DMS53 (cell line): Measurements from ENCODE around the gene LCORL.
A peak's percentile ranks its signal among the peaks of the same experiment; 100 is the strongest.
"Not testable (repeated sequence)": the region's sequence is repeated elsewhere in the genome, so short reads cannot be mapped to it uniquely, and the experiment has no call there.

ENCODE experiments used
- DNase-seq: peaks from one replicate; lab custom pipeline; 2025; lab: John Stamatoyannopoulos, UW

Gene LCORL

GRCh38 chr4:18020145-18020670 lies 1.3 kb downstream of the LCORL start:
- DNase-seq = peak; percentile 47

DNA sequence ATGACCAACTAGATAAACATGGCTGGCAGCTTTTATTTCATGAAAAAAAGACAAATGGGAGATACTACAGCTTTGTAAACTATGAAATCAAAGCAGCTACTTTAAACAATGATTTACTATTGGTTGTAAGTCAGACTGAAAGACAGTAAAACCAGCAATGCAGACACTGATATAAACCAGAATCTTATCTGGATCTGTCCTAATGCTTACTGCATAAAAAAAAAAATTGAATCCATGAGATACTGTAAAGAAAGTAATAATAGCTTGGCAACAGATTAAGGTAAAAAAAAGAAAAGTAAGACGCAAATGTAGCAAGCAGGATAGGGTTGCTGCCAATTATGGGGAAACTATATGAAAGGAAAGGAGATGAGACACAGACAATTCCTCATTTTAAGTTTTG lies 7.3 kb downstream of the LCORL start:
- DNase-seq = no peak

DNA sequence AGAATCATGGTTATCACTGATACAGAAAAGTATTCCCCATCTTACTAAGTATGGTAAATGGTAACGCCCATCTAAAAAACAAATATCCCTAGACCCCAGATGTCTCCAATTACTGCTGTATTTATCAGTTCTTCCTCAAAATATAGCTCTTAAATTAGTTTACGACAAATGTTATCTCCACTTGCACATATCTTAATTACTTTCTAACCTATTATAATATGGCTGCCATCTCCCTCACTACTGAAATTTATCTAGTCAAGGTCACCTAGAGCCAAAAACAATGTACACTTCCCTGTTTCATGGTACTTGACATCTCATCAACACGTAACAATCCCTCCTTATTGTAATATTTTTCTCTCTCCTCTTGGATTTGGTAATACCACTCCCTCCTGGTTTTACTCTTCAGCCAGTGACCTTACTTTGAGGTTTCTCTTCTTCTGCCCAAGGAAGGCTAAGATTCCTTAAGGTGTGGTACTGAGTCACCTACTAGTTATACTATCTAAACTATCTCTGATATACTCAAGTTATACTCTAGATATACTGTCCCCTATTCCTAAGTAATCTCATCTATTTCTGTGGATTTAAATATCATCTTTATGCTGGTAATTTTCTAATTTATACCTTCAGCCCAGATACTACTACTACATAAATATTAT lies 8.6 kb downstream of the LCORL start:
- no peak for DNase-seq

DNA sequence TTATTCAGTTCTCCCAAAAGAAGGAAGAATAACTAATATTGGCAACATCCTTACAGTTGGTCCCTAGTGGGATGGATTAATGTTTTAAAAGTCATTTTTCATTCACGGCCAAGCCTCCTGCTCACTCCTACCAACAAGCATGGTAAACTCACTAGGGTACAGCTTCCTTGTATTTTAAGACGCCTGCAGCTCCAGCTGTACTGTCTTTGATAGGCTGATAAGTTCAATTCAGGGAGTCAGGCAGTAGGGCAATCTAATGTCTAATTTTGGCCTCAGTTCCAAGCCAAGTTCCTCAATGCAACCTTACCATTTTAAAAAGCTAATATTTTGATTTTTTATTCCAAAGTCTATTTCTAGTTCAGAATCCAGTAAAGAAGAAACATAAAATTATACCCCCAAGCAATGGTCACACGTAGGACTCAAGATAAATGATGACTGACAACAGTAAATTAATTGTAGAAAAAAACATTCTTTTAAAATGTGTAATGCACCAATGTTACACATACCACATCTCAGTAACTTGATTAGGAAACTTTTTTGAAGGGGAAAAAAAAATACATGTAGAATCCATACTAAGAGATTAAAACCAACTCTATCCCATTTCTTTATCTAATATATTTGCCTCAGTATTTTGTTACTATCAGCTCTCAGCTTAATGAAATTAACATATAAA lies 9.3 kb downstream of the LCORL start:
- no peak for DNase-seq

DNA sequence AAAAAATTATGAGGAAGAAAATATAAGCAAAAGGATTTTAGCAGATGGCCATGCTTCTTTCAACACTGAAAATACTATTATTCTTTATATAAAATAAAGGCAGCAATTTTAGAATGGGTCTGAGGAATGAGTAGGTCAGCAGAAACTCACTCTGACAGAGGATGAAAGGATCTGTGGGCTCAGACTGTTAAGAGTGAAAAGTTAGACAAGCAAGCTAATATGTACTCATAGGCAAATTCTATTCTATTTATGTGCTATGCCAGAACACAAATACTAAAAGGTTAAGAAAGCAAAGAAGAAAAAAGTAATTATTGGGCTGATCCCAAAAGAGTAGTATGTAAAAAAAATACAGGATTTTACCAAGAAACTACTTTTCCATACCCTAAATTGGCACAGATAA lies 13.9 kb downstream of the LCORL start:
- no peak for DNase-seq

GRCh38 chr4:18006432-18006831 lies 15.1 kb downstream of the LCORL start:
- not testable (repeated sequence) for DNase-seq

GRCh38 chr4:17997129-17997528 lies 24.4 kb downstream of the LCORL start:
- no peak for DNase-seq

- no peak for DNase-seq
Observed at GRCh38 chr4:17995165-17995564, 26.4 kb downstream of the LCORL start.

DNA sequence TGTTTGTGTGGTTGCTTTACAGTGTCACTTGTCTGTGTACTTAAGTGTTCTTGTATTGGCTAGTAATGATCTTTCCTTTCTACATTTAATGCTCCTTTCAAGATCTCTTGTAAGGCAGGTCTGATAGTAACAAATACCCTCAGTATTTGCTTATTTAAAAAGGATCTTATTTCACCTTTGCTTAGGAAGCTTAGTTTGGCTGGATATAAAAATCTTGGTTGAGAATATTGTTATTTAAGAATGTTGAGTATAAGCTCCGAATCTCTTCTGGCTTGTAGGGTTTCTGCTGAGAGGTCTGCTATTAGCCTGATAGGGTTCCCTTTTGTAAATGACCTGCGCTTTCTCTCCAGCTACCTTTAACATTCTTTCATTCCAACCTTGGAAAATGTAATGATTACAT lies 35.7 kb downstream of the LCORL start:
- no peak for DNase-seq

- no peak for DNase-seq
Observed at GRCh38 chr4:17981063-17981462, 40.5 kb downstream of the LCORL start.

DNA sequence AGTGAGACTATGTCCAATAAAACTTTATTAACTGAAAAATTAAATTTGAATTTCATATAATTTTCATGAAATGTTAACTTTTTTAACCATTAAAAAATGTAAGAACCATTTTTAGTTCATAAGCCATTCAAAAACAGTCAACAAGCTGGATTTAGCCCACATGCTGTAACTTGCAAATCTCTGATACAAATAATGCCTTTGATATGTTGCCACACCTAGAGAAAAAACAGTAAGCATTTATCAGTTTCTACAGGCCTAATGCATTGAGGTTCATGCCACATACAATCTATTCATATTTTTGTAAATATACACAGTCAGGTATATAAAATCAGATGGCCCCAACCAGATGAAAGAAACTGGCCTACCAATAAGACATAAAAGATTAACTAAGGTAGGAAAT lies 52.8 kb downstream of the LCORL start:
- no peak for DNase-seq

GRCh38 chr4:17967078-17967477 lies 54.5 kb downstream of the LCORL start:
- DNase-seq = no peak

DNA sequence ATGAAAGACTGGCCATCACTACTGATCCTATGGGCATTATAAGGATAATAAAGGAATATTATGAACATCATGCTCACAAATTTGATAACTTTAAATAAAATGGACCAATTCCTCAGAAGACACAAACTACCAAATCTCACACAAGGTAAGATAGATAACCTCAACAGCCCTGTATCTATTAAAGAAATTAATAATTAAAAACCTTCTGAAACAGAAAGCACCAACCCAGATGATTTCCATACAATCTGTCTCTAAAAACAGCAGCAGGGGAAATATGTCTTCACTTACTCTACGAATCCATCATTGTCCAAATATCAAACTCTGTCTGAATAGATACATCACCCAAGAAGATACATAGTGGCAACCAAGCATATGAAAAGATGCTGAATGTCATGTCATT lies 55.2 kb downstream of the LCORL start:
- DNase-seq = no peak

DNA sequence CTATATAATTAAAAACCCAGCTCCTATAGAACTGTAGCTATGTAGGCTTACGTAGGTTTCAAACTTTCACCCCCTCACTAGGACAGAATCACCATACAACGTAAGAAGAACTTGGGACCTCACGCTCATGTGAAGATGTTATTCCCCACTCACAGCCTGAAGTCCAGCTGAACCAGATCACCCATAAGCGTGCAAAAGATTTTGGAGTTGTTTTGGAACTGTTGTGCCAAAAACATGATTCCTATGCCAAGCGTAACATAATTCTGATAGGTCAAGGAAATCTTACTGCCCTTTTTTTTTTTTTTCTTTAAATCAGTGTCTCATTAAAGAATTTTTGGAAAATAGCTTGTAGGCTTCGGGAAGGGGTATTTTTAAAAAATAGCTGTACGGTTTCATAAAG lies 57.0 kb downstream of the LCORL start:
- DNase-seq = no peak

DNA sequence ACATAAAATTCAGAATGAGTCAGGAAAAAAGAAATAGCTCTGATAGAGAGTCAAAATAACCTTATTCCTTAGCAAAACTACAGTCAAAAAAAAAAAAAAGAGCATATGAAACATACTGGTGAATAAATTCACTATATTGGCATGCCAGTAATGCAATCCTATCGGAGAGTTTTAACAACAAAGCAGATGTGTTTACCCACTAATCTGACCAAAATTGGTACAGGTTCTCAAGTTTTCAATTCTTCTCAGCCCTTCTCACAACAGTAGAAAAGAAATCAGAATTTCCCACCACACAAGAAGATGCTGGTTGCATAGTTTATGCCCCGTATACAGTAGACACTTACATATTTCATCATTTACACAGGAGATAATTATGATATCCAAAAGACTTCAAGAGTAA lies 59.4 kb downstream of the LCORL start:
- no peak for DNase-seq

DNA sequence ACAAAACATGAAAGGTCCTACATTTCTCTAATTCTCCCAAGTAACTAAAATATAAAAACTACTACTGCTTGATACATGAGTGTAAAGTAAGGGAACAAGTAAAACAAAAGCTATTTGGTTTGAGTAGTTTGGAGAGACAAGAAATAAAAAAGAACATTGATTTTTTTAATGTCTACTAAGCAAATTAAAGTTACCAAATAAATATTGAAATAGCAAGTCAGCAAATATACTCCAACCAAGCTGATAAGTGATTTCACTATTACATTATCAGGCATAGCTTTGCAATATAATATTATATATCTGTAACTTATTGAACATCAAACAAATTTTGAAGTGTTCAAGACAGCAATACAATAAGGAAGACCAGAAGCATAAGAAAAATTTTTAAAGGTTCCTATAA lies 60.3 kb downstream of the LCORL start:
- DNase-seq = no peak

DNA sequence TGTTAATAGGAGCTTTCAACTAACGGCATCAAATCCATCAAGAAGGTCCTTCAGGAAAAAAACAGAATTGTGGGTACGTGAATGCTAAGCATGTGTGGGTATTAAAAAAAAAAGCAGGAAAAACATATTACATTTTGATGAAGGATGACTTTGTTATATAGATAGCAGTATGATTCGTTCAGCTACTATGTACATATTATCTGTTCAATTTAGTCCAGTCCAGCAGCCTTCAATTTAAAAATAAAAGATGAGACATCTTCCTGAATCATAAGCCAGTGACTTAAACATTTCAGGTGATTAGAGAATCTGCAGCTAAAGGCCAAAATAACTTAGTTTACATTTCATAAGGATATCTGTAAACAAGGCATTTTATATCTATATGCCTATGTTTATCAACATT lies 63.4 kb downstream of the LCORL start:
- DNase-seq = no peak

DNA sequence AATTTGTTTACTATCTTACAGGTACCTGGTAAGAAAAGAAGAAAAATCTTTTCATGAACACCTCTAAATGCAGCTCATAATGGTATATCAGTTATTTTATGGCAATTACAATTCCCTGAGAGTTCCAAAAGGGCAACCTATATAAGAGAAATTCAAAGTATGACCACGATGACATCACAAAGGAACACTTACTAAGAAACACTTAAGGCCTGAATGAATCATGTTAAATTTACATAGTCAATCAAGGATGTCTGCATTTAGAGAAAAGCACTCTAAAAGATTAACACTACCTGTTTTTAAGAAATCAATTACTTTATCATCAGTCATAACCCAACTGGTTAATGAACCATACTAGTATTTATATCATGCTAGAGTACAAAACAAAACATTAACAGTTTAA lies 63.9 kb downstream of the LCORL start:
- DNase-seq = no peak

- DNase-seq = no peak
Observed at GRCh38 chr4:17956245-17956644, 65.3 kb downstream of the LCORL start.

- DNase-seq = no peak
Observed at GRCh38 chr4:17945303-17945702, 76.3 kb downstream of the LCORL start.

DNA sequence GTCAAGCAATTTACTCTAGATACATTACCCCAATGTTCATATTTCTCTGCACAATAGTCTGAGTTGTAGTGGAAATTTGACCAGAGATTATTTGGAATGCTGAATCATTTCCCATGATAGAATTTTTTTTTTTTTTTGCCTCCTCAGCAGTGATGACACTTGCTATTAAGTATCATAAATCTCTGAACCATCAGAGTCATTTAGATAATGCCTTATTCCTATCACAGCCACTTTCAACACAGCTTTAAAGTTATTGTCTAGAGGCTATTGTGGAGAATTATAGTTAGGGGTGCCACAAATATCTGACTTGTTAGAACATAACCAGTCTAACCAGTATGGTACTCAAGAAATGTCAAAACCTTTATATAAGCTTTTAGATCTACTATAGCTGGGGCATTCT lies 79.8 kb downstream of the LCORL start:
- no peak for DNase-seq

GRCh38 chr4:17939054-17939453 lies 82.5 kb downstream of the LCORL start:
- no peak for DNase-seq

DNA sequence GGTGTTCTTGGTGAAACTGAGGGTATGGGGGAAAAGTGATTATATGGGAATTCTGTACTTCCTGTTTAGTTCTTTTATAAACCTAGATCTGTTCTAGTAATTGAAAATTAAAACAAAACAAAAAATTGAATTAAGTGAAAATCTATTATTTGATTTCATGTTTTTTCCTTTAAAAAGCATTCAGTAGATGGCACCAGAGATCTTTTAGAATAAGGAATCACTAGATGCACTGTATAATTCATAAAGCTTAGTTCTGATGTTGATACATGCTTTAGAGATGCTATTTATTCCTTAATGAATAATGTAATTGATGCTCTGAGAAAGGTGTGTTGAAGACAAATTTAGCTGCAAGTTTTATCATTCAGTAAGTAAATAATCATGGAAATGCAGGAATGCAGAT lies 87.3 kb downstream of the LCORL start:
- peak; percentile 13 for DNase-seq

DNA sequence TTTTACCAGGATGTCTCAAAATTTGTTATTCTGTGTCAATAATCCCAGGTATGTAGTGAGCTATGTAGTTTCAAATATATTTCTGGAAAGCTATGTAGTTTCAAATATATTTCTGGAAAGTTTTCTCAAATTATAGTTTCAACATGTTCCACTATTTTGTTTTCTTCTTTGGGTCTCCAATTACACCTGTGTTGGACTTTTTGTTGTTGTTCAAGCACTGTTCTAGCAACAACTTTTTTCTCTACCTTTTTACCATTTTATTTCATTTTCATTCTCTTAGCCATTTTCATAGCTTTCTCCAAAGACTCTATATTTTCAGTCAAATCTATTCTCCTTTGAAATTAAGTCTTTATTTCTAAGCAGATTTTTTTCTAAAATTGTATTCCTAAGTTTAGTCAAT lies 88.4 kb downstream of the LCORL start:
- peak; percentile 29 for DNase-seq
